ENCODE data around the gene APMAP.

- TF ChIP-seq, protein P1, sequence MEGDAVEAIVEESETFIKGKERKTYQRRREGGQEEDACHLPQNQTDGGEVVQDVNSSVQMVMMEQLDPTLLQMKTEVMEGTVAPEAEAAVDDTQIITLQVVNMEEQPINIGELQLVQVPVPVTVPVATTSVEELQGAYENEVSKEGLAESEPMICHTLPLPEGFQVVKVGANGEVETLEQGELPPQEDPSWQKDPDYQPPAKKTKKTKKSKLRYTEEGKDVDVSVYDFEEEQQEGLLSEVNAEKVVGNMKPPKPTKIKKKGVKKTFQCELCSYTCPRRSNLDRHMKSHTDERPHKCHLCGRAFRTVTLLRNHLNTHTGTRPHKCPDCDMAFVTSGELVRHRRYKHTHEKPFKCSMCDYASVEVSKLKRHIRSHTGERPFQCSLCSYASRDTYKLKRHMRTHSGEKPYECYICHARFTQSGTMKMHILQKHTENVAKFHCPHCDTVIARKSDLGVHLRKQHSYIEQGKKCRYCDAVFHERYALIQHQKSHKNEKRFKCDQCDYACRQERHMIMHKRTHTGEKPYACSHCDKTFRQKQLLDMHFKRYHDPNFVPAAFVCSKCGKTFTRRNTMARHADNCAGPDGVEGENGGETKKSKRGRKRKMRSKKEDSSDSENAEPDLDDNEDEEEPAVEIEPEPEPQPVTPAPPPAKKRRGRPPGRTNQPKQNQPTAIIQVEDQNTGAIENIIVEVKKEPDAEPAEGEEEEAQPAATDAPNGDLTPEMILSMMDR (IDR thresholded peaks at IDR 0.05 in 4 of 5, conservative IDR thresholded peaks at IDR 0.05 in 1 of 5), result no peak
- no peak for TF ChIP-seq POLR2A (IDR thresholded peaks at IDR 0.05)
These were observed 76.7 kb downstream of the APMAP start for GRCh38 chr20:24915892-24916291.

All from gastrocnemius medialis (tissue), 4 donors.